IMR-90 (cell line): ENCODE results near the gene MRPS9. TPM values are rescaled to one million over a fixed set of nuclear protein-coding genes. Genes with fewer than 3 reads are reported as not detected.

Experiments used
- ATAC-seq: fragments of 200-7000 bp; cut with Tn5 transposase; 2 replicates; pipeline ENCODE4 v1.9.1; 2020; ENCODE audit warnings: low read depth, mild to moderate bottlenecking, moderate library complexity
- BruUV-seq: library from RNA; stranded (reverse); fragments of 400-500 nt; replicated peaks from 2 replicates; lab custom pipeline; 2021; lab: Mats Ljungman, UMichigan
- CTCF ChIA-PET: fragments of 300-600 bp; formaldehyde crosslinking; extraction: SDS; loops from one replicate; lab custom pipeline; 2021; ENCODE audit warnings: antibody characterized with exemption; lab: Yijun Ruan, JAX
- POLR2A ChIA-PET: fragments of 300-600 bp; sonication (Branson Sonifier 250); formaldehyde crosslinking; loops from one replicate; lab custom pipeline; 2022; ENCODE audit warnings: antibody characterized with exemption; ENCODE audit not compliant: unreplicated experiment; lab: Charles Lee
- DNase-seq: peaks from one replicate; pipeline ENCODE4 v3.0.0; 2013
- H2AFZ ChIP-seq: replicated peaks from 2 replicates; pipeline ENCODE3; 2013; ENCODE audit warnings: low read length, mild to moderate bottlenecking; ENCODE audit not compliant: poor library complexity
- H2AK5ac ChIP-seq: 2 replicates; pipeline ENCODE4 v1.6.1; 2013; ENCODE audit warnings: low read depth, low read length, inconsistent platforms
- H2AK9ac ChIP-seq: replicated peaks from 2 replicates; pipeline ENCODE3; 2013; ENCODE audit warnings: mild to moderate bottlenecking, low read depth, low read length, moderate library complexity; ENCODE audit not compliant: poor library complexity
- H2BK120ac ChIP-seq: 2 replicates; pipeline ENCODE4 v1.6.1; 2013; ENCODE audit warnings: low read depth, low read length, inconsistent platforms
- H2BK15ac ChIP-seq: 3 replicates; pipeline ENCODE4 v1.6.1; 2013; ENCODE audit warnings: low read depth, low read length, inconsistent platforms
- H2BK20ac ChIP-seq: 2 replicates; pipeline ENCODE4 v1.6.1; 2013; ENCODE audit warnings: low read depth, mild to moderate bottlenecking, inconsistent platforms, low read length, moderate library complexity
- H2BK5ac ChIP-seq: 2 replicates; pipeline ENCODE4 v1.6.1; 2013; ENCODE audit warnings: mild to moderate bottlenecking, low read depth, low read length, inconsistent platforms; ENCODE audit not compliant: poor library complexity, severe bottlenecking
- H3K14ac ChIP-seq: replicated peaks from 2 replicates; pipeline ENCODE4 v1.6.1; 2013; ENCODE audit warnings: low read depth, low read length, inconsistent platforms
- H3K18ac ChIP-seq: 2 replicates; pipeline ENCODE4 v1.6.1; 2013; ENCODE audit warnings: low read depth, low read length, control low read depth
- H3K23ac ChIP-seq: 2 replicates; pipeline ENCODE4 v1.6.1; 2013; ENCODE audit warnings: low read depth, low read length, inconsistent platforms
- H3K27ac ChIP-seq: 2 replicates; pipeline ENCODE4 v1.5.1; 2013; ENCODE audit warnings: mild to moderate bottlenecking, control low read depth, low read length; ENCODE audit not compliant: insufficient read depth
- H3K27me3 ChIP-seq: 2 replicates; pipeline ENCODE4 v1.6.1; 2013; ENCODE audit warnings: low read length; ENCODE audit not compliant: control insufficient read depth, insufficient read depth
- H3K36me3 ChIP-seq: 2 replicates; pipeline ENCODE4 v1.6.1; 2013; ENCODE audit warnings: low read length, mixed read lengths; ENCODE audit not compliant: control insufficient read depth, insufficient read depth
- H3K4ac ChIP-seq: 2 replicates; pipeline ENCODE4 v1.6.1; 2013; ENCODE audit warnings: low read depth, low read length, inconsistent platforms
- H3K4me1 ChIP-seq: 2 replicates; pipeline ENCODE4 v1.6.1; 2013; ENCODE audit warnings: low read length, mixed read lengths; ENCODE audit not compliant: control insufficient read depth, insufficient read depth
- H3K4me2 ChIP-seq: 2 replicates; pipeline ENCODE4 v1.6.1; 2013; ENCODE audit warnings: low read depth, mild to moderate bottlenecking, control low read depth, low read length, moderate library complexity
- H3K4me3 ChIP-seq: 2 replicates; pipeline ENCODE4 v1.5.1; 2013; ENCODE audit warnings: low read depth, mild to moderate bottlenecking, control low read depth, low read length, moderate library complexity; ENCODE audit not compliant: insufficient read depth
- H3K56ac ChIP-seq: 2 replicates; pipeline ENCODE4 v1.6.1; 2013; ENCODE audit warnings: low read length, inconsistent platforms; ENCODE audit not compliant: insufficient read depth; ENCODE audit errors: extremely low read depth
- H3K79me1 ChIP-seq, 2 experiments: 2 replicates each; pipeline ENCODE4 v1.6.1; 2013; ENCODE audit warnings: low read length in 2 of 2, inconsistent platforms in 1 of 2, low read depth in 1 of 2
- H3K9ac ChIP-seq: 2 replicates; pipeline ENCODE4 v1.6.1; 2013; ENCODE audit warnings: low read depth, low read length, control low read depth
- H3K9me1 ChIP-seq: 2 replicates; pipeline ENCODE4 v1.6.1; 2013; ENCODE audit warnings: low read length, inconsistent platforms; ENCODE audit not compliant: insufficient read depth
- H3K9me3 ChIP-seq: 2 replicates; pipeline ENCODE4 v1.6.1; 2013; ENCODE audit warnings: low read length; ENCODE audit not compliant: control insufficient read depth, insufficient read depth
- H4K20me1 ChIP-seq: 2 replicates; pipeline ENCODE4 v1.6.1; 2013; ENCODE audit warnings: low read length, inconsistent platforms; ENCODE audit not compliant: insufficient read depth
- H4K5ac ChIP-seq: 2 replicates; pipeline ENCODE4 v1.6.1; 2013; ENCODE audit warnings: mild to moderate bottlenecking, low read depth, low read length, control low read depth
- H4K8ac ChIP-seq, 2 experiments: 2 replicates each; pipeline ENCODE4 v1.6.1; 2013; ENCODE audit warnings: low read depth in 2 of 2, low read length in 2 of 2, control low read depth in 1 of 2, inconsistent platforms in 1 of 2
- H4K91ac ChIP-seq: 2 replicates; pipeline ENCODE4 v1.6.1; 2013; ENCODE audit warnings: low read depth, low read length, inconsistent platforms; ENCODE audit not compliant: insufficient read depth
- BHLHE40 ChIP-seq: fragments of 150-350 bp; IDR thresholded peaks from 2 replicates; pipeline ENCODE4 v1.6.1; 2016; ENCODE audit warnings: mild to moderate bottlenecking, low read depth, low read length
- CEBPB ChIP-seq: IDR thresholded peaks from 2 replicates; pipeline ENCODE4 v1.6.1; 2012; ENCODE audit warnings: low read depth, low read length, improper control_type of control experiment
- CHD1 ChIP-seq: IDR thresholded peaks from 2 replicates; pipeline ENCODE4 v1.6.1; 2012; ENCODE audit warnings: low read depth, low read length, improper control_type of control experiment
- CTCF ChIP-seq: conservative IDR thresholded peaks from 2 replicates; pipeline ENCODE4 v1.5.1; 2012; ENCODE audit warnings: mild to moderate bottlenecking, low read depth, low read length, improper control_type of control experiment
- ELK1 ChIP-seq: fragments of 150-350 bp; IDR thresholded peaks from 2 replicates; pipeline ENCODE4 v1.6.1; 2016; ENCODE audit warnings: low read depth, mild to moderate bottlenecking, low read length, moderate library complexity, borderline replicate concordance
- FOS ChIP-seq: fragments of 150-350 bp; IDR thresholded peaks from 2 replicates; pipeline ENCODE4 v1.6.1; 2016; ENCODE audit warnings: low read depth, low read length
- MAFK ChIP-seq: IDR thresholded peaks from 2 replicates; pipeline ENCODE4 v1.6.1; 2012; ENCODE audit warnings: low read depth, low read length, improper control_type of control experiment
- MAZ ChIP-seq: IDR thresholded peaks from 2 replicates; pipeline ENCODE4 v1.6.1; 2012; ENCODE audit warnings: low read depth, mild to moderate bottlenecking, low read length, improper control_type of control experiment, moderate library complexity, borderline replicate concordance
- MXI1 ChIP-seq: IDR thresholded peaks from 2 replicates; pipeline ENCODE4 v1.6.1; 2012; ENCODE audit warnings: low read depth, mild to moderate bottlenecking, low read length, moderate library complexity, borderline replicate concordance
- NFE2L2 ChIP-seq: fragments of 150-350 bp; IDR thresholded peaks from 2 replicates; pipeline ENCODE4 v1.6.1; 2016; ENCODE audit warnings: low read depth, mild to moderate bottlenecking, low read length
- POLR2A ChIP-seq: IDR thresholded peaks from 2 replicates; pipeline ENCODE4 v1.6.1; 2012; ENCODE audit warnings: mild to moderate bottlenecking, low read depth, low read length
- RAD21 ChIP-seq: IDR thresholded peaks from 2 replicates; pipeline ENCODE4 v1.6.1; 2012; ENCODE audit warnings: low read length, improper control_type of control experiment
- RCOR1 ChIP-seq: IDR thresholded peaks from 2 replicates; pipeline ENCODE4 v1.6.1; 2012; ENCODE audit warnings: mild to moderate bottlenecking, low read length, improper control_type of control experiment; ENCODE audit not compliant: insufficient replicate concordance
- RFX5 ChIP-seq: IDR thresholded peaks from 2 replicates; pipeline ENCODE4 v1.8.0; 2012; ENCODE audit warnings: low read depth, mild to moderate bottlenecking, low read length, moderate library complexity
- SMC3 ChIP-seq: fragments of 150-350 bp; IDR thresholded peaks from 2 replicates; pipeline ENCODE4 v1.6.1; 2016; ENCODE audit warnings: low read depth, mild to moderate bottlenecking, antibody characterized with exemption, low read length, moderate library complexity
- USF2 ChIP-seq: fragments of 150-350 bp; IDR thresholded peaks from 2 replicates; pipeline ENCODE4 v1.6.1; 2017; ENCODE audit warnings: mild to moderate bottlenecking, antibody characterized with exemption, low read length, low read depth
- WGBS, 2 experiments: methylation state at CpG; one replicate each; pipeline versions ENCODE4 v1.1.5 to v1.1.7; 2013; ENCODE audit warnings: missing lambda C conversion rate in 2 of 2; ENCODE audit not compliant: insufficient read length in 1 of 2; ENCODE audit errors: extremely low coverage in 2 of 2; 5-methylcytosine and 5-hydroxymethylcytosine counted together
- dilution Hi-C: fragments of 300-500 bp; cut with HindIII; formaldehyde crosslinking; loops from one replicate; pipeline ENCODE4 v1.14.3; 2018; ENCODE audit warnings: low sequenced_read_pairs; ENCODE audit not compliant: unreplicated experiment
- in situ Hi-C: fragments of 300-500 bp; cut with MboI; formaldehyde crosslinking; loops from 3 replicates; pipeline ENCODE4 v1.14.3; 2019; ENCODE audit warnings: low sequenced_read_pairs, inconsistent platforms, mixed read lengths
- intact Hi-C: fragments of 100-400 bp; cut with micrococcal nuclease; formaldehyde crosslinking; loops from 2 replicates; pipeline ENCODE4 v1.10.0; 2022
- polyA plus RNA-seq, 3 experiments: library from polyadenylated mRNA; depleted of rRNA; stranded (reverse); fragments of >200 nt; gene quantifications; 2 replicates each; pipeline ENCODE4 v1.2.3, GENCODE V29; 2012; ENCODE audit warnings: low replicate concordance in 1 of 3
- total RNA-seq: library from RNA; depleted of rRNA; stranded (reverse); fragments of >200 nt; gene quantifications from 2 replicates; pipeline ENCODE4 v1.2.3, GENCODE V29; 2012

Gene MRPS9
- total and polyA plus RNA-seq, 2 of the 4 experiments (the other 2 are of a cell fraction) = 20.6 to 27.7 TPM

- Histone ChIP-seq H3K23ac (no peak overlapping the region), H3K9ac (no peak overlapping the region), H4K5ac (no peak overlapping the region), H3K14ac (no peak overlapping the region), H3K4me2 (no peak overlapping the region), H4K8ac (no peak overlapping the region), H4K91ac (no peak overlapping the region), H3K4ac (no peak overlapping the region), H2BK120ac (no peak overlapping the region), H2BK5ac (no peak overlapping the region), H3K27me3 (peaks cover 3% of the 10 kb centered on the region; the same call in 1 of the 2 replicates), H2BK20ac (no peak overlapping the region), H3K36me3 (no peaks in the 10 kb centered on the region), H2BK15ac (no peak overlapping the region), H2AFZ (no peak overlapping the region), H4K20me1 (no peaks in the 10 kb centered on the region), H3K27ac (no peak overlapping the region), H3K79me1 (no peaks in the 10 kb centered on the region), H3K4me1 (no peaks in the 10 kb centered on the region), H3K9me3 (no peaks in the 10 kb centered on the region), H2AK9ac (no peak overlapping the region), H3K4me3 (no peak overlapping the region), H3K18ac (no peak overlapping the region), H3K9me1 (no peaks in the 10 kb centered on the region), H2AK5ac (no peak overlapping the region), H3K56ac (no peak overlapping the region)
- DNase-seq = no peak
- TF ChIP-seq POLR2A (no peak), MXI1 (no peak), NFE2L2 (no peak), SMC3 (no peak), USF2 (no peak), FOS (no peak), RFX5 (no peak), BHLHE40 (no peak), MAFK (no peak), RCOR1 (no peak), CTCF (no peak), ELK1 (no peak), CHD1 (no peak), RAD21 (no peak), CEBPB (no peak), MAZ (no peak)
- ChIA-PET POLR2A (no interaction called here), CTCF (no interaction called here)
- 67% methylated on average over 3 of the region's 12 CpGs; no CpG with 5 or more reads in 1 of the 2 experiments for WGBS, 2 experiments
- intact Hi-C loops = no loop called here
- in situ Hi-C loops = loop anchor here (5.0 kb wide), 2 partner anchors 120 to 185 kb away; no protein-coding TSS in a partner anchor
- dilution Hi-C loops = no loop called here
- BruUV-seq = no TSS peak
- no peak for ATAC-seq
Observed at GRCh38 chr2:105112345-105112744, 74.5 kb downstream of the MRPS9 start.
